Fibroblast of lung (primary cell): ENCODE data around the gene RNF150. TPM values are rescaled to one million over a fixed set of nuclear protein-coding genes. Genes with fewer than 3 reads are reported as not detected.
A peak's percentile ranks its signal among the peaks of the same experiment; 100 is the strongest.

Source experiments
- DNase-seq, 2 donors: peaks; one replicate each; pipeline versions ENCODE4 v3.0.0 to v3.0.0-alpha.2; 2010; ENCODE audit warnings: low read depth in 2 of 2
- H2AFZ ChIP-seq: 2 replicates; pipeline ENCODE4 v1.5.1; 2012; ENCODE audit warnings: low read length, control low read depth, inconsistent platforms
- H3K27ac ChIP-seq: 2 replicates; pipeline ENCODE4 v1.5.1; 2011; ENCODE audit warnings: low read length, control low read depth; ENCODE audit not compliant: insufficient read depth
- H3K27me3 ChIP-seq: 2 replicates; pipeline ENCODE4 v1.5.1; 2011; ENCODE audit warnings: mild to moderate bottlenecking, low read length; ENCODE audit not compliant: control insufficient read depth, insufficient read depth
- H3K36me3 ChIP-seq: 2 replicates; pipeline ENCODE4 v1.5.1; 2011; ENCODE audit warnings: low read length; ENCODE audit not compliant: control insufficient read depth, insufficient read depth
- H3K4me1 ChIP-seq: 2 replicates; pipeline ENCODE4 v1.5.1; 2011; ENCODE audit warnings: low read length; ENCODE audit not compliant: control insufficient read depth, insufficient read depth; ENCODE audit errors: extremely low read depth
- H3K4me2 ChIP-seq: 2 replicates; pipeline ENCODE4 v1.5.1; 2011; ENCODE audit warnings: low read length, control low read depth; ENCODE audit not compliant: insufficient read depth; ENCODE audit errors: extremely low read depth
- H3K4me3 ChIP-seq, 4 experiments: fragments of 200-600 bp in 1 of 4; sonication (generic) in 1 of 4; replicated peaks in 1 of 4; 2 replicates each; pipeline ENCODE4 v1.5.1; 2011 to 2016; ENCODE audit warnings: low read length in 4 of 4, low read depth in 3 of 4, mild to moderate bottlenecking in 3 of 4, control low read depth in 2 of 4, inconsistent platforms in 1 of 4, mixed read lengths in 1 of 4; ENCODE audit not compliant: insufficient read depth in 1 of 4; ENCODE audit errors: control extremely low read depth in 1 of 4
- H3K79me2 ChIP-seq: 2 replicates; pipeline ENCODE4 v1.5.1; 2012; ENCODE audit warnings: mild to moderate bottlenecking, low read length, inconsistent platforms; ENCODE audit not compliant: control insufficient read depth, insufficient read depth
- H3K9ac ChIP-seq: 2 replicates; pipeline ENCODE4 v1.5.1; 2011; ENCODE audit warnings: mild to moderate bottlenecking, low read length, control low read depth; ENCODE audit not compliant: insufficient read depth
- H3K9me3 ChIP-seq: 2 replicates; pipeline ENCODE4 v1.5.1; 2012; ENCODE audit warnings: low read depth, low read length; ENCODE audit not compliant: control insufficient read depth, insufficient read depth
- H4K20me1 ChIP-seq: 2 replicates; pipeline ENCODE4 v1.5.1; 2011; ENCODE audit warnings: low read length; ENCODE audit not compliant: control insufficient read depth, insufficient read depth; ENCODE audit errors: extremely low read depth
- CTCF ChIP-seq, 2 donors: IDR thresholded peaks in 1 of 2; conservative IDR thresholded peaks in 1 of 2; 1 replicate in 1 of 2; 2 replicates in 1 of 2; pipeline ENCODE4 v1.5.1; 2011 to 2012; ENCODE audit warnings: low read length in 2 of 2, control low read depth in 1 of 2, inconsistent platforms in 1 of 2, low read depth in 1 of 2, mild to moderate bottlenecking in 1 of 2
- EZH2 ChIP-seq: IDR thresholded peaks from 2 replicates; pipeline ENCODE4 v1.5.1; 2012; ENCODE audit warnings: low read length, control low read depth, mild to moderate bottlenecking; ENCODE audit errors: missing control alignments
- polyA plus RNA-seq, 2 donors: library from polyadenylated mRNA; depleted of rRNA in 1 of 2; stranded (reverse) in 1 of 2; unstranded in 1 of 2; fragments of >200 nt; gene quantifications; 2 replicates each; pipeline ENCODE4 v1.2.1, GENCODE V29; 2011 to 2012; ENCODE audit warnings: missing spikeins in 1 of 2
- total RNA-seq: library from RNA; depleted of rRNA; stranded (reverse); fragments of >200 nt; gene quantifications from 2 replicates; pipeline ENCODE4 v1.2.1, GENCODE V29; 2014

RNF150 gene
- total and polyA plus RNA-seq, 2 donors (not counting 1 experiment from before 2014, with no cell fraction given) = 0.66 to 5.6 TPM

GRCh38 chr4:141119071-141119470, 14.2 kb downstream of the RNF150 start:
- Histone ChIP-seq H2AFZ (no peak overlapping the region), H3K79me2 (no peaks in the 10 kb centered on the region)

GRCh38 chr4:141118381-141118780, 14.9 kb downstream of the RNF150 start:
- no peak for DNase-seq
- Histone ChIP-seq H4K20me1 (no peaks in the 10 kb centered on the region), H3K4me3 (no peak overlapping the region), H3K36me3 (no peaks in the 10 kb centered on the region), H2AFZ (no peak overlapping the region), H3K4me2 (no peak overlapping the region), H3K9ac (no peak overlapping the region), H3K27ac (no peak overlapping the region), H3K9me3 (no peaks in the 10 kb centered on the region), H3K4me1 (no peaks in the 10 kb centered on the region), H3K79me2 (no peaks in the 10 kb centered on the region), H3K27me3 (no peaks in the 10 kb centered on the region)
- no peak for TF ChIP-seq EZH2
- TF ChIP-seq CTCF (conservative IDR thresholded peaks at IDR 0.05 in 1 of 2, IDR thresholded peaks at IDR 0.05 in 1 of 2; ENCODE audit: low read depth in 1 of 2, low read length in 2 of 2) = no peak

More at GRCh38 chr4:141119071-141119470, 14.2 kb downstream of the RNF150 start:
- Histone ChIP-seq H3K27ac (no peak overlapping the region), H3K4me3 (no peak overlapping the region), H4K20me1 (no peaks in the 10 kb centered on the region), H3K9me3 (no peaks in the 10 kb centered on the region), H3K9ac (no peak overlapping the region), H3K27me3 (no peaks in the 10 kb centered on the region), H3K4me2 (no peak overlapping the region), H3K4me1 (no peaks in the 10 kb centered on the region), H3K36me3 (no peaks in the 10 kb centered on the region)
- TF ChIP-seq EZH2 (no peak), CTCF (conservative IDR thresholded peaks at IDR 0.05 in 1 of 2, IDR thresholded peaks at IDR 0.05 in 1 of 2; ENCODE audit: low read depth in 1 of 2, low read length in 2 of 2) (no peak)
- peak in 1 of 2 donors; percentile 70 for DNase-seq

GRCh38 chr4:141117935-141118334, 15.3 kb downstream of the RNF150 start:
- H3K4me2 ChIP-seq = no peak overlapping the region
- H3K4me1 ChIP-seq = no peaks in the 10 kb centered on the region
- H3K9ac ChIP-seq = no peak overlapping the region
- TF ChIP-seq CTCF (conservative IDR thresholded peaks at IDR 0.05 in 1 of 2, IDR thresholded peaks at IDR 0.05 in 1 of 2; ENCODE audit: low read depth in 1 of 2, low read length in 2 of 2) (no peak), EZH2 (no peak)
- no peaks in the 10 kb centered on the region for H3K36me3 ChIP-seq
- no peak overlapping the region for H3K27ac ChIP-seq
- H3K79me2 ChIP-seq = no peaks in the 10 kb centered on the region
- H4K20me1 ChIP-seq = no peaks in the 10 kb centered on the region
- H2AFZ ChIP-seq = no peak overlapping the region
- H3K9me3 ChIP-seq = no peaks in the 10 kb centered on the region
- H3K27me3 ChIP-seq = no peaks in the 10 kb centered on the region
- H3K4me3 ChIP-seq = no peak overlapping the region
- no peak for DNase-seq
